ENCODE measurements around the gene NCOA5.

Gene NCOA5

DNA sequence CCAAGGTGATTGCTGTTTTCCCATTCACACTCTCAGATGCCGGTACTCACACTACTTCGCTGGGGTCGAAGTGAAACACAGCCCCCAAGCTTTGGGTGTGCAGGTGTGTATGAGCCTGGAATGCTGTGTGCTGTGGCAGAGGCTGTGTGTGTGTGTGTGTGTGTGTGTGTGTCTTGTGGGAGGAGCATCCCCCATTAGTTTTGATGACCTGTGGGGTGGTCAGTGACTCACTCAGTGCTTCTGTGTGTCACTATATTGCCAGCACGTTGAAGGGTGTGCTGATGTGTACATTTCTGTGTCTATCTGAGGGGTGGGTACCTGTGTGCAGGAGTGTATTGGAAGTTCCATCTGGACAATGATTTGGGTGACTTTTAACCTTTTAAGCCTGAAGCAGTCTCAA lies 65.8 kb downstream of the NCOA5 start:
- no peak for DNase-seq (ENCODE audit: low read depth)
- no peak overlapping the region for H3K4me3 ChIP-seq (ENCODE audit: low read length)
- TF ChIP-seq, protein P1, sequence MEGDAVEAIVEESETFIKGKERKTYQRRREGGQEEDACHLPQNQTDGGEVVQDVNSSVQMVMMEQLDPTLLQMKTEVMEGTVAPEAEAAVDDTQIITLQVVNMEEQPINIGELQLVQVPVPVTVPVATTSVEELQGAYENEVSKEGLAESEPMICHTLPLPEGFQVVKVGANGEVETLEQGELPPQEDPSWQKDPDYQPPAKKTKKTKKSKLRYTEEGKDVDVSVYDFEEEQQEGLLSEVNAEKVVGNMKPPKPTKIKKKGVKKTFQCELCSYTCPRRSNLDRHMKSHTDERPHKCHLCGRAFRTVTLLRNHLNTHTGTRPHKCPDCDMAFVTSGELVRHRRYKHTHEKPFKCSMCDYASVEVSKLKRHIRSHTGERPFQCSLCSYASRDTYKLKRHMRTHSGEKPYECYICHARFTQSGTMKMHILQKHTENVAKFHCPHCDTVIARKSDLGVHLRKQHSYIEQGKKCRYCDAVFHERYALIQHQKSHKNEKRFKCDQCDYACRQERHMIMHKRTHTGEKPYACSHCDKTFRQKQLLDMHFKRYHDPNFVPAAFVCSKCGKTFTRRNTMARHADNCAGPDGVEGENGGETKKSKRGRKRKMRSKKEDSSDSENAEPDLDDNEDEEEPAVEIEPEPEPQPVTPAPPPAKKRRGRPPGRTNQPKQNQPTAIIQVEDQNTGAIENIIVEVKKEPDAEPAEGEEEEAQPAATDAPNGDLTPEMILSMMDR (conservative IDR thresholded peaks at IDR 0.05; ENCODE audit: low read depth, low read length): no peak

DNA sequence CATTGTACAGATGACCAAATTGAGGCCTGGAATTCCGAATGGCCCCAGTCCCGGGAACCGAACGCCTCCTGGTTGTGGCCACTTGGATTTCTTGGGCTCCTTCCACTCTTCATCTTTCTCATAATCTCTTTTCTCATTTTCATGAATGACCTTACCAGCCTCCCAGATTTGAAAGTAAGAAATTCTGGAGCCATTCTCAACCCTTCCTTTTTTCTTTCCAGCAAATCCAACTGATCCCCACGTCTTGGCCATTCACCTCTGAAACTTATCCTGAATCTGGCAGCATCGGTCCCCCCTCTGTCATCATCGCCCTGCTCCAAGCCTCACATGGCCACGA lies 66.6 kb downstream of the NCOA5 start:
- no peak overlapping the region for H3K4me3 ChIP-seq (ENCODE audit: low read length)
- TF ChIP-seq, protein P1 (conservative IDR thresholded peaks at IDR 0.05; ENCODE audit: low read depth, low read length): no peak
- no peak for DNase-seq (ENCODE audit: low read depth)

DNA sequence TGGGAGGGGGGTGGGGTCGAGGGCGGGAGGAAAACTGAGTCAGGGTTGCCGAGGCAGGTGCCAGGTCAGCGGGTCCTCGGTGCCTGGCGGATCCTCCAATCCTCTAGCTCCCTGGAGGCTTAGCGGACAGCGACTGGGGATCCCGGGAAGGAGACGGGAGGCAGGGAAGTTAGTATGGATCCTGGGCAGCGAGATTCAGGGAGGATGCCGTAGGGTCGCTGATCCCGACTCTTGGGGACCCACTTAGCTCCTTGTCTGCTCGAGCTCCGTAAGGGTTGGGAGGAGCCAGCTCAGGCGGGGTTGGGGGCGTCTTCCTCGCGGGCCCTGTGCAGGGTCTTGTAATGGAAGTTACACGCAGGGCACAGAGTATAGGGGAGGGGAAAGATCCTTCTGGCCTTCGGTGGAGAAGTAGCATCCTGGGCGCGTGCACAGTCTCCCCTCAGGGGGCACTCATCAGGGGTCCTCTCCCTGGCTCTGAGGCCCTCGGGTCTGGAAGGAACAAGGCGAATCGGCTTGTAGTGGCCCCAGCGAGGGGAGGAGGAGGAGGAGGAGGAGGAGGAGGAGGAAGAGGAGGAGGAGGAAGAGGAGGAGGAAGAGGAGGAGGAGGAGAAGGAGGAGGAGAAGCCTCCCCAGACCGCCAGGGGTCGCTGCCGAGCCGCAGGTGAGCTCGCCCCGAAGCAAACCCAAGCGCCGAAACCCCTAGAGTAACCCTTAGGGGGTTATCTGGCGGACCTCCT lies 67.2 kb downstream of the NCOA5 start:
- DNase-seq (ENCODE audit: low read depth): no peak
- TF ChIP-seq, protein P1 (conservative IDR thresholded peaks at IDR 0.05; ENCODE audit: low read depth, low read length): peak; percentile 75
- H3K4me3 ChIP-seq (ENCODE audit: low read length): no peak overlapping the region

DNA sequence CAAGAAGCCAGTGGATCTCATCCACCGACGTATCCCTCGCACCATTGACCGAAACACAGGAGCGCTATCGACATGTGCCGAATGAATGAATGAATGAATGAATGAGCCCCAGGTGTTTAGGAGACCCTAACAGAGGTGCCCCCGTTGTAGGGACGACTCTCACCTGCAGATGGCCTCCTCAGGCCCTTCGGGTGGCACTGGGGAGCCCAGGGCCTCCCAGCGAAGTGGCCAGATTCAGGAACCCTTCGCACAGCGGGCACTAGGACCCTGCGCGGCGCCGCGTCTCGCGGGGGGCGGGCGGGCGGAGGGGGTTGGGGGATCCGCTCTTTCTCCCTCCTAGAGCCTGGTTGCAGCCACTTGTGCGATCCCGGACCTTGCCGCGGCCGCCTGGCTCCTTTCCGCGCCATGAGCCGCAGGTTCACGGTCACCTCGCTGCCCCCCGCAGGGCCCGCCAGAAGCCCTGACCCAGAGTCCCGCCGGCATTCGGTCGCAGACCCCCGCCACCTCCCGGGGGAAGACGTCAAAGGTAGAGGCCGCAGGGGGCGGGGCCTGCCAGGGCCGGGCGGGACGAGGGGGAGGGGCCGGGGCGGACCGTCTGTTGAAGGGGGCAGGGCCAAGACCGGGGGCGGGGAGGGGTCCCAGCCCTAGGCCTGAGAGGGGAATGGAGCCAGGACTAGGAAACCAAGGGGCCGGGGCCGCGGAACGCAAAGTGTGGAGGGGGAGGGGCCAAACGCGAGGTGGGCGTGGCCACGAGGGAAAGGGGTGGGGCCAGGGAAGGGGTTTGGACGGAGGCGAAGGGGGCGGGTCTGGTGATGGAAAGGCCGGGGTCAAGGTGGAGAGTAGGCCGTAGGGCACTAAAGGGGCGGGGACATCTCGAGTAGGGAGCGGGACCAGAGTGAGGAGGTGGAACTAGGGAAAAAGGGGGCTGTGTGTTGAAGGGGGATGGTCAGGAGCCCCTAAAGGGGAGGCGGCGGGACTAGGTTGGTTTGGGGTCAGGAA lies 68.1 kb downstream of the NCOA5 start:
- TF ChIP-seq, protein P1 (conservative IDR thresholded peaks at IDR 0.05; ENCODE audit: low read depth, low read length): no peak
- no peak for DNase-seq (ENCODE audit: low read depth)
- peak overlapping the region; percentile 43 for H3K4me3 ChIP-seq (ENCODE audit: low read length)

DNA sequence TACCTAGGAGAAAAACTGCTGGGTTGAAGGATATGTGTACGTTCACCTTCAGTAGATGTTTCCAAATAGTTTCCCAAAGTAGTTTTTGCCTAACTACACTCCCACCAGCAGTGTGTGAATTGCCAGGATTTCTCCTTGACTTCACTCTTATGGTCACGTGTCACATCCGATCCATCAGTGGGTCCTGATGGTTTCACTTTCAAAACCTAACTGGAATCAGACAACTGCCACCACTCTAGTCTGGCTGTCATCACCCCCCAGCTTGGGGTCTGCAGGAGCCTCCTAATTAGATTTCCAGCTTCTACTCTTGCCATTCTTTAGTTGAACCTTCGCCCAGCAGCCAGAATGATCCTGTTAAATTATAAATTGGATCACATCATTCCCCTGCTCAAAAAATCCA lies 69.2 kb downstream of the NCOA5 start:
- TF ChIP-seq, protein P1 (conservative IDR thresholded peaks at IDR 0.05; ENCODE audit: low read depth, low read length): no peak
- no peak overlapping the region for H3K4me3 ChIP-seq (ENCODE audit: low read length)
- no peak for DNase-seq (ENCODE audit: low read depth)

DNA sequence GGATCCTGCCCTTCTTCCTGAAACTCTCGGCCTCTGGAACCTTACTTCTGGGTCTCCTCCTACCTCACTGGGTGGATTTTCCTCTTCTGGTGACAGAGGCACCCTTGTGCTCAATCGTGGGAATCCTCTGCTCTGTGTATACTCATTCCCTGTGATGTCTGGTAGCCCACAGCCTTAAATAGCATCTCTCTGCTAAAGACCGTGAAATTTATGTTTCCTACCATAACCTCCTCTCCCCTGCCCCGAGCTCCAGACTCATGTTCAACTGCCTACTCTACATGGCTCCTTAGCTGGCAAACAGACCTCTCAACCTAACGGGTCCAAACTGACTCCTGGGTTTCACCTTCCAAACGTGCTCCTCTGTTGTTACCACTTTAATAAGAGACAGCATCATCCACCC lies 71.2 kb downstream of the NCOA5 start:
- DNase-seq (ENCODE audit: low read depth): no peak
- TF ChIP-seq, protein P1 (conservative IDR thresholded peaks at IDR 0.05; ENCODE audit: low read depth, low read length): no peak

More for the DNA sequence above, 71.2 kb downstream of the NCOA5 start:
- no peak overlapping the region for H3K4me3 ChIP-seq (ENCODE audit: low read length)

Measured in retinal pigment epithelial cell (primary cell).